Hepatic stellate cell (primary cell): ENCODE measurements around the gene SAMD14.

Experiments used
- DNase-seq: peaks from one replicate; pipeline ENCODE4 v3.0.0; 2011; ENCODE audit warnings: low spot score

The SAMD14 gene

DNA sequence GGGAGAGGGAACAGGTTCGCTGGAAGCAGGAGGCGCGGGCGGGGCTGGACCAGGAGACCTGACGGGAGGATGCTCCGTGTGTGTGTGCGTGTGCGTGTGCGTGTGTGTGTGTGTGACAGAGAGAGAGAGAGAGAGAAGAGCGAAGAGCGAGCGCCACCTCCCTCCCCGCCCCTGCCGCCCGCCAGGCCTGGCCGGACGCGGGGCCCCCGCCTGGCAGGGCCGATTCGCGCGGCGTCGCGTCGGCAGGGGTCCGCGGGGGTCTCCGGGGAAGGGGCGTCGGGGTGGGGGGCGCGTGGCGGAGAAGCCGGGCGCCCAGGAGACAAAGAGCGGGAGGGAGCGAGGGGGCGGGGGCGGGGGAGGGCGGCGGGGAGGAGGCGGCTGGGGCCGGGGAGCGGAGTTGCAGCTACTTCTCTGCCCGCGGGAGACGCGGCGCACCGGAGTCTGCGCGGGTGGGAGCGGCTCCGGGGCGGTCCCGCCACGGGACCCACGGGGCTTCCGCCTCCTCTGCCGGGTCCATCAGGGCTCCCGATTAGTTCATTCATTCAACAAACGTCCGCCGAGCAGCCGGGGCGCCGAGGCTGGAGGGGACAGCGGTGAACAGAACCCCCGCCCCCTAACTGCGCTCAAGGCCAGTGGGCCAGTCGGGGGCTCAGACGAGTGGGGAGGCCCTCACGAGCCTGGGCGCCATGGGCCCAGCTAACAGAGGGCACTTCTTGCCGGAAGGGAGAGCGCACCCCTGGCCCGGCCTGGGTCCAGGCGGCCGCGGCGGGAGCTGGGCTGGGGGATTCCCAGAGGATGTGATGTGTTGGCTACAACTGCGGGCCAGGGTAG lies at the start of gene SAMD14:
Gene SAMD14, minus strand, starts transcription at position 433 of the 831 bp plus-strand sequence. CDS start 5,201 bp downstream, outside the sequence.
- DNase-seq: peak; percentile 86

DNA sequence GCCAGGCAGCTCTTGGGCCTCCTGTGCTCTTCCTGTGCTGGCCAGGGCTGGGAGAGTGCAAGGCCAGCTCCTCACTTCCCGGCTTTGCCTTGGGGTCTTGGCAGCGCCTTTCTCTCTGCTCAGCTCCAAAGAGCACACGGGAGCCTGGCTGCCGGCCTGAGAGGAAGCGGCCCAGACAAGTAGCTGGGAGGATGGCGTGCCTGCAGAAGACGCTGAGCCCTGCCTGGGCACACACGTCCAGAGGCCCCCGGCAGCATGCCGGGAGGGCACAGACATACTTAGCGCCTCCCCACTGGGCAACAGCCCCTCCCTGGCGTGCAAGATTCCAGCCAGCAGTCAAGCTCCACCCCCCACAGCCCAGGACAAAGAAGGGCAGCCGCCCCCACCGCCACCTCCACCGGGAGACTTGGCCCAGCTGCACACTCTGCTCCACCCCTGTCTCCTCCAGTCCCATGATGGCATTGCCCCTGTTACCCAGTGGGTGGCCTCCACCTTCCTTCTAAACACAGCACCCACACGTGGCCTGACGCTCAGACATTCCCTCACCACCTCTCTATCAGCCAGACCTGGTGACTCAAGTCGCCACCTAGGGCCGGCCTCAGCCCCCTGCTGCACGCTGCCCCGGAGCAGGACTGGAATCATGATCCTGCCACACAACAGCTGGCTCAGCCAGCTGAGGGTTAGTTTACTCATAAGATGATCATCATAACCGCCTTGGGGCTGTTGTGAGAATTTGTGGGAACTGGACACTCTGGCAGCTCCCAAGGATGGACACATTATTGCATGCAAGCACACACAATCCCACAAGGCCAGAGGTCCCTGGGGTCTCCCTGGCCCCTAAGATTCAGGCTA lies 48.2 kb upstream of the SAMD14 start:
- peak; percentile 92 for DNase-seq

DNA sequence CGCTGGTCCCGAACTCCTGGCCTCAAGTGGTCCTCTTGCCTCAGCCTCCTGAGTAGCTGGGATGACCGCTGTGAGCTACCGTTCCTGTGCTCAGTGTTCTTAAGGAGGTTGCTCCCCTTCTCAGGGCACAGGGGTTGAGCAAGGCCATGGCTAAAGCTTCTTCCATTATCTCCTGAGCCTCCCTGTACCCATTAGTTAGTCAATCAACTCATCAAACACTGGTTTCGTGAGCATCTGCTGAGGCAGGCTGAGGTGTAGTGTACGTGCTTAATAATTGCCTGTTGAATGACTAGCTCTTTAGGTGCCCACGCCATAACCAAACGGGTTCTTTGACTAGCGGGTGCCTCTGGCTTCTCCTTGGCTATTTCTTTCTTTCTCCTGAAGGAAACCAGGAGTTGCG lies 47.5 kb upstream of the SAMD14 start:
- no peak for DNase-seq

DNA sequence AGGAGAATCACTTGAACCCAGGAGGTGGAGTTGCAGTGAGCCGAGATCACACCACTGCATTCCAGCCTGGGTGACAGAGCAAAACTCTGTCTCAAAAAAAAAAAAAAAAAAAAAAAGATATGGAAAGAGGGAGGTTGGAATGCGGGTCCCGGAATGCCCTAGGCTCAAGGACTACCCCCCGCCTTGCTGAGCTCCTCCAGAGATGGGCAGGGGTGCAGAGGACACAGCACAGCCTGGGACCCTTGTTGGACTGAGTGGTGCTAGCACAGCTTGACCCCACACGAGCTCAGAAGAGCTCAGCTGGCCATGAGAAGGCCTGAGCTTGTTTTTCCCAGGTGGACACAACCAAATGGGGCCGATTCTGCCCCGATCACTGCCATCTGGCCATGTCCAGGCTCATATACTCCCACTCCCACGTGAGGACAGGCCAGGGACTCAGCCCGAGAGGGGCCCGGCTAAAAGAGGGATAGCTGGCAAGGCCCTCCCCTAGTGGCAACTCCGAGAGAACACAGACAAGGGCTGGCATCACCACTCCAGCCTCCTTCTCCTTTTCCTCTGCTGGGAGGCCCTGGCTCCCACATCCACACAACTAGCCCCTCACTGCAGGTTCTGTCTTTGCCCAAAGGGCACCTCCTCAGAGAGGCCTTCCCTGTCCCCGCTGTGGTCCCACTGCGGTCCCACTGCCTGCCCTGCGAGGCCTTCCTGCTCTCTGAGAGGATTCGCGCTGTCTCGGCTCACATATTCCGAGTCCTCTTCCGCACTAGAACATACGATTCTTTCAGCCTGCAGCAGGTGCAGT lies 46.8 kb upstream of the SAMD14 start:
- no peak for DNase-seq

DNA sequence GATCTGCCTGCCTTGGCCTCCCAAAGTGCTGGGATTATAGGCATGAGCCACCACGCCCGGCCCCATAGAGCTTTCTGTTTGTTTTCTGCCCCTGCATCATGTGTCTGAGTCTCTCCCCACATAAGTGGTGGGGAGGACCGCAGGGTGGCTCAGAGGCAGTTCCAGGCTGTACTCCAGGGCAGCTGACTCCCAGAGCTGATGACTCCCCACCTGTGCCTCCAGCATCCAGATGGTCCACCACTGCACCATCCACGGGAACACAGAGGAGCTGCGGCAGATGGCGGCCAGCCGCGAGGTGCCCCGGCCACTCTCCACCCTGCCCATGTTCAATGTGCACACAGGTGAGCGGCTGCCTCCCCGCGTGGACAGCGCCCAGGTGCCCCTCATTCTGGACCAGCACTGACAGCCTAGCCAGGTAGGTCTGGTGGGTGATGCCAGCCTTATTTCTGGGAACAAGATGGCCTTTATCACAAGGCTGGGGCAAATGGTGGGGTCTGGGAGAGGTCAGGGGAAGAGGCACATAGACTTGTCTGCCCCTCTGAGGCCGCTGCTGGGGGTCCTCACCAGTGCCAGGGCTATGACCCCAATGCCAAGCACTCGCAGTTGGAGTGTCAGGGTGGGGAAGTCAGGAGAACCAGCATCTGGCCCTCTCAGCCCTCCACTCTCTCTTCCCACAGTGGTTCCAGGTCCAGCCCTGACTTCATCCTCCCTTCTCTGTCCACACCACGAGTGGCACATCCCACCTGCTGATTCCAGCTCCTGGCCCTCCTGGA lies 45.3 kb upstream of the SAMD14 start:
- DNase-seq: no peak

DNA sequence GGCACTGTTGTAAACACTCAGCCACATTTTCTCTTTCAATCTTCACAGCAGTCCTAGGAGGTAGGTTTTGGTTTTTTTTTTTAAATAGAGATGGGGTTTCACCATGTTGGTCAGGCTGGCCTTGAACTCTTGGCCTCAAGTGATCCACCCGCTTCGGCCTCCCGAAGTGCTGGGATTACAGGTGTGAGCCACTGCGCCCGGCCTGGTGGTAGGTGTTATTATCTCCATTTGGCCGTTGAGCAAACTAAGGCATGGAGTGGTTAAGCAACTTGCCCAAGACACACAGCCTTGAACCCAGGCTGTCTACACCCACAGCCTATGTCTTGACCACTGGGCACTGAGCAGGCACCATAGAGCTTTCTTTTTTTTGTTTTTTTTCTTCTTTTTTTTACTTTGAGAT lies 44.5 kb upstream of the SAMD14 start:
- DNase-seq: no peak

DNA sequence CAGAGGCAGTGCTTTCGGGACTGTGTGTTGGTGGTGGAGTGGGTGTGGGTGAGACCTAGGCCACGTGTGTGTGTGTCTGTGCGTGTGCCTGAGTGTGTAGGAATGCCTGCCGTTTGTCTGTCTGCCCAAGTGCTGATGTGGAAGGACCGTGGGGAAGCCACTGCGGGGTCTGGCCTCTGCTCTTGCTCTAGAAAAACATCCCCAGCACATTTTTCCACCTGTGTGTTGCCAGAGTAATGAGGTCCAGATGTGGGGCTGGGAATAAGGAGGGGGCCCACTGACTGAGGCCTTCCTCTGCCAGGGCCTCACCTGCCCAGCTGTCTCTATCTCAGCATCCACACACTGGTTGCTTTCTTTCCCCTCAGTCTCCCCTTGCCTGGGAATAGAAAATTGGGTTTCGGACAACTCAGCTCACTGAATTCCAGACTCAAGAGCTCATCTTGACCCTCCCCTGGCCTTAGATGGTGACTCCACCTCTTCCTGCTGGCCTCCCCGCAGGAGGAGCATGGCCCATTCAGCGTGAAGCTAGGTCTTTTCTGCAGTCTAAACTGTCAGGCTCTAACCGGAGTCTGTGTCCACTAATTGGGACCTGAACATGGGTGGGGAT lies 43.5 kb upstream of the SAMD14 start:
- DNase-seq: peak; percentile 92

DNA sequence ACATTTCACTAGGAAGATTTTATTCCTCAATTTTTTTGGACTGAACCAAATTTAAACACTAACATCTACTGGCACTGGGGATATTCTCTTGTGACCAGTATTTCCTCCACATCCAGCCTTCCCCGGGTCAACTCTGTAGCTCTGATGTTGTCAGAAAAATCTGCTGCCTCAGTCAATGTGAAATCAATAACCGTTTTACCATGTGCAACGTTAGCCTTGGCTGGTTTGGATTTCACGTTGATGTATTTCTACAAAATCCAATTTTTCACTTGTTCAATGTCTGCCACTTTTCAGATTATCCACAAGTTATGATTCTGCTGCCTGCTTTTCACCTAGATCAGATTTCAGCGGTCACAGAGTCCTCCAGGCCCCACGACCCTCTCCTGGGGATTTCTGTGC lies 43.0 kb upstream of the SAMD14 start:
- no peak for DNase-seq

DNA sequence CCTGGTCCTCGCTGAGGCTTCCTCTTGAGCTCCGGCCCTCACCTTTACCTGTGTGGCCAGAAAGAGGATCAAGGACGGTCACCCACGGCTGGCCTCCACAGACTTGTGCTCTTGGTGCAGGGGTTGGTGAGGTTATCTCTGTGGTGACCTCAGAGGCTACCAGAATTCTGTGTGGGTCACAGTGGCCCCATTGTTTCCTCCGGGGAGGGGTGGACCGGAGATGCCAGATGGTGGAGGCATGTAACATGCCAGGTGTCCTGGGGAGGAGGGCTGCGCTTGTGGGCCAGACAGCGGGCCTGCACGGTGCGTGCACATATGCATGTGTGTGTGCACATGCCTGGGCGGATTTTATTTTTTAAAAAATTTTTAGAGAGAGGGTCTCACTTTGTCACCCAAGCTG lies 42.2 kb upstream of the SAMD14 start:
- DNase-seq: no peak

DNA sequence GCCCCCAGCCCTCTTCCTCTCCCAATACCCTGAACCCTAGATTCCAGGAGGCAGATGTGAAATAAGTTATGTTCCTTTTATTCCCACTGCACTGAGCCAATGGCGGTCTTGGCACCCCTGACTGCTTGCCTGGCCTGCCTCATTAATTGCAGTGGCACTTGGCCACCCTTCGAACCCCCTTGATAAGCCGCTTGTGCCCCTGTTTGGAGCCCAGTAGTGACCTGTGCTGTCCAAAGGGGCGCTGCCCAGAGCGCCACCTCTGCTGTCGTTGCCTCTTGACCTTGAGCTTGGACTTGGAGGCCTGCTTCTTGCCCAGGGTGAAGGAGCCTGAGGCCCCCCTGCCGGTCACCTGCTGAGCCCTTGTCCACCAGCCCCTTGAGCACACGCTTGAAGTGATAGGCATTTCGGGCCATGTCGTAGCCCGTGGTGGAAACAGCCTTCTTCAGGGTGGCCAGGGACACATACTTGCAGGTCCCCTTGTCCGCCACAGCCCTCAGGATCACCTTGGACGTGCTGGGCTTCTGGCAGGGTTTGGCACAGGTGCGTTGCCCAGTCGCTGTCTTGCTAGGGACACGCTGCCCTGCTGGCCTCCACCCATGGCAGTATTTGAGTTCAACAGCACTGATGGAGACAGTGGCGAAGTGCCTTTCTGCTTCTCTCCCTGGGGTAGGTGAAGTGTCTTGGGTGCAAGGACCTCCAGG lies 41.6 kb upstream of the SAMD14 start:
- DNase-seq: no peak

DNA sequence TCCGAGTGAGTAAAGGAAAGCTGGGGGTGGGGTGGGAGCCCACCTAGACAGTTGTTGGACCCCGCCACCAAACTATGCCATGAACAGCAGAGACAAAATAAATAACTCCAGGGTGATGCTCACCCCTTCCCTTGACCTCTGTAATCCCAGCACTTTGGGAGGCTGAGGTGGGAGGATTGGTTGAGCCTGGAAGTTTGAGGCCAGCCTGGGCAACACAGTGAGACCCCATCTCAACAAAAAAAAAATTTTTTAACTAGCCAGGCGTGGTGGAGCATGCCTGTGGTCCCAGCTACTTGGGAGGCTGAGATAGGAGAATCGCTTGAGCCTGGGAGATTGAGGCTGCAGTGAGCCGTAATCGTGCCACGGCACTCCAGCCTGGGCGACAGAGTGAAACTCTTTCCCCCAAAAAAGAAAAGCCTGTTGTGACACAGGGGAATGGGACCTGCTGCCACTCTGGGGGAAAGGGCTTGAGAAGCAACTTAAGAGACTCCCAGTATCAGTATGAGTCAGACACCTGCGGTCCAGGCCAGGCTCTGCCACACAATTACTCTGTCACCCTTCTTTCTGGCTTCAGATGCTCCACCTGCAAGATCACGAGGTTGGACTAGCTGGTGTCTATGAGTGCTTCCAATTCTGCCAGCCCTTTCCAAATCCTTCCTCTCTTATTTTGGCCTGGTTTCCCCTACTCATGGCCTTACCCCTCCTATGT lies 40.9 kb upstream of the SAMD14 start:
- no peak for DNase-seq

DNA sequence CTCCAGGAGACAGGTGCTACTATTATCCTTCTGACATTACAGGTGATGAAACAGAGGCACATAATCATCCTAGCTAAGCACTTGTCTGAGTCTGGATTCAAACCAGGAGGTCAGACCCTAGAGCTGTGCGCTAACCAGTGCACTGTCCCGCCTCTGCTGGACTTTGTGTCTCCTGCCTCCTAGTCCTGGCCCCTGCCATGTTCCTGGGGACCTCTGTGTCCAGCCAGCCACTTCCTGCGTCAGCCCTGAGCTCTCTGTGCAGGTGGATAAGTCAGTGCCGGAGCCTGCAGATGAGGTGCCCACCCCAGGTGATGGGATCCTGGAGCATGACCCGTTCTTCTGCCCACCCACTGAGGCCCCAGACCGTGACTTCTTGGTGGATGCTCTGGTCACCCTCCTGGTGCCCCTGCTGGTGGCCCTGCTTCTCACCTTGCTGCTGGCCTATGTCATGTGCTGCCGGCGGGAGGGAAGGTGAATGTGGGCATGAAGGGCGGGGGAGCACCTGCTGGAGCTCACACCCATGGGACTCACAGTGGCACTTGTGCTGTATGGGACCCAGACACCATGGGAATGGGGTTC lies 40.0 kb upstream of the SAMD14 start:
- no peak for DNase-seq

DNA sequence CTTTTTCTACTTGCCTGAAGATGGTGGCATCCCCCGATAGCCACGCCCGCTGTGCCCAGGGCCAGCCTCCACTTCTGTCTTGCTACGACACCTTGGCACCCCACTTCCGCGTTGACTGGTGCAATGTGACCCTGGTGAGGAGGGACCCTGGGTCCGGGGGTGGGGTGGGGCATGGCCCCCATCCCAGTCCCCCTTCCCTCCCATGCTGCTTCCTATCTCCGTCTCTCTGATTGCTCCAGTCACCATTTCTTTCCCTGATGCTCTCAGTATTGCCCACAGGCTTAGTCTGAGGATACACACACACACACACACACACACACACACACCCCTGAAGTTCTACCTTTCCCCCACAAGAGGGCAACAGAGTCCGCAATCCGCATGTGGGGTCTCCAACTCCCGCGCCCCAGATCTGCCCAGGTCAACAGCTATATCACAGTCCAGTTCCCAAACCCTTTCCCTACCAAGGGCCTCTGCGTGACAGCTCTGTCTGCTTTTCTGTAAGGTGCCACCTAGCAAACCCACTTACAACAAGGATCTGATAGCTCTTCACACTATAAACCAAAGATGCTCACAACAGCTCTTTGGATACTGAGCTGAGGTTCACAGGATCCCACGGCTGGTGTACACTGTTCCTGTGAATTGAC lies 39.3 kb upstream of the SAMD14 start:
- DNase-seq: no peak

DNA sequence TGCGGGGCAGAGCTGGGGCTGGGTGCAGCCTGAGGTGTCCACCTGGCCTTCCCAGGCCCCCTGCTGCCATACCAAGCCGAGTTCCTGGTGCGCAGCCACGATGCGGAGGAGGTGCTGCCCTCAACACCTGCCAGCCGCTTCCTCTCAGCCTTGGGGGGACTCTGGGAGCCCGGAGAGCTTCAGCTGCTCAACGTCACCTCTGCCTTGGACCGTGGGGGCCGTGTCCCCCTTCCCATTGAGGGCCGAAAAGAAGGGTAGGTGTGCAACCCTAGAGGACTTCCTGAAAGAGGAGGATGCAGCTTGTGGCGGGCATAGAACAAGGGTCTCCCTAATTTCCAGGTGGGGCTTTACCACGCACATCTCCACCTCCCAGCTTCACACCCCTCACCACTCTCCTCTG lies 38.4 kb upstream of the SAMD14 start:
- no peak for DNase-seq

DNA sequence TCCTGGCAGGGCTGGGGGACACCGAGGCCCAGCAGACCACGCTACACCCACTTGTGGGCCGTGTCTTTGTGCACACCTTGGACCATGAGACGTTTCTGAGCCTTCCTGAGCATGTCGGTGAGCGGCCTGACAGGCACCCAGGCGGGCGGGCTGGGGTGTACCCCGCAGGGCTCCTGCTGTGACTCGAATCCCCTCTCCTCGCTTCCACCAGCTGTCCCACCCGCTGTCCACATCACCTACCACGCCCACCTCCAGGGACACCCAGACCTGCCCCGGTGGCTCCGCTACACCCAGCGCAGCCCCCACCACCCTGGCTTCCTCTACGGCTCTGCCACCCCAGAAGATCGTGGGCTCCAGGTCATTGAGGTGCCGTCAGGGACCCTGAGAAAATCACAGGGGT lies 37.4 kb upstream of the SAMD14 start:
- no peak for DNase-seq

DNA sequence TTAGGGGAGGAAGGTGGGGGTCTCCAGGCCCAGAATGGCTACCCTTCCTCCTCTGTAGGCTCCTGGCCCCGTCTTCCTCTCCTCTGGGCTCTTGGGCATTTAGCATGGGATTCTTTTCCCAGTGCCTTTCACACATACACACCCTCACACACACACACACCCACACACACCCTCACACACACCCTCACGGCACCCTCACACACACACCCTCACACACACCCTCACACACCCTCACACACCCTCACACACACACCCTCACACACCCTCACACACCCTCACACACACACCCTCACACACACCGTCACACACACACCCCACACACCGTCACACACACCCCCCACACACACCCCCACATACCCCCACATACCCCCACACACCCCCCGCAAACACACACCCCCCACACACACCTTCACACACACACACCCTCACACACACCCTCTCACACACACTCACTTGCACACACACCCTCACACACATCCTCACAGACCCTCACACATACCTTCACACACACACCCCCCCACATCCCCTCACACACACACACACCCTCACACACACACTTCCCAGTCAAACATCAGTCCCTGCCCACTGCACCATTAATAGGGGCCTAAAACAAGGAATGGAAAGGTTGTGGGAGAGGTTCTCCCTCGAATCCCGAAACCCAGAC lies 36.7 kb upstream of the SAMD14 start:
- DNase-seq: no peak

DNA sequence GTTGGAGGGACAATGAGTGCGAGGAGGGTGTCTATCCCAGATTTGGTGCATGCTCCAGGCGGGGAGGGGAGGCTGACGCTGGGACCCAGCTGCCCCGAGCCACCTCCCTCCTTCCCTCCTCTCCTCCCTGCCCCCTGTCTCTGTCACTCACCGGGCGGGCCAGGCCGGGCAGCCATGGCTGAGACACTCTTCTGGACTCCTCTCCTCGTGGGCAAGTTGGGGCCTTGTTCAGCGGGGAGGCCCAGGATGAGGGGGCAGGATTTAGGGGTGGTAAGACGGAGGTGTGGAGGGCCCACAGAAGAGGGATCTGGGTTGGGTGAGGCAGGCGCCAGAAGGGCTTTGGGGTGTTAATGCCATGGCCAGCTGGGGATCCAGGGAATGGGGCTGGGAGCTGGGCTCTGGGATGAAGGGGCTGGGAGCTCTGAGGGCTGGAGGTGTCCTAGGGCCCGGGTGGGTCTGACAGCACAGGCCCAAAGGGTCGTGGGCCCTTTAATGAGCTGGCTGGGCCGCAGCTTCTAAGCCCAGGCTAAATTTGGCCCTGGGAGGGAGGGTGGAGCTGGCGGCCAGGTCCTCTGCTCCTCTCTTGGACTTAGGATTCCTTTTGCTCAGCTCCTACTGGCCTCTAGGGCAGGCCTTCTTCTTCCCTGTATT lies 36.0 kb upstream of the SAMD14 start, which contains the start of gene SGCA:
Gene SGCA, plus strand, starts transcription at position 139 of the 651 bp plus-strand sequence. Its CDS starts 36 bp downstream, at position 175.
- DNase-seq: no peak

DNA sequence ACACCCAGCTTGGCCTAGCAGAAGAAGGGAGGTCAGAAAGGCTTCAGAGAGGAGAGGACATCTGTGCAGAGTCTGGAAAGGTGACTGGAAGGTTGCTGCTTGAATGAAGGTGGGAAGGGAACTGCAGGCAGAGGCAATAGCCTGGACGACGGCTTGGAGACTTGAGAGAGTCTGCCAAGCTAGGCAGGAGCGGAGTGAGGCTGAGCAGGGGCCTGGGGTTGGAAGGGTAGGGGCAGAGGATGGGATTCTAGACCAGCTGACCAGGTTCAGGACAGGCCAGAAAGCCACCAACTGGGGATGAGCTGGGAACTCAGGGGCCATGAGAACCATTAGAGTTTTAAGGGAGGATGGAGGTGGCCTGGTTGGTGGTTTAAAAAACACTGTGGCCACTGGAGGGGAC lies 35.5 kb upstream of the SAMD14 start:
- no peak for DNase-seq
